Endometrium (tissue), 2 donors: Measurements from ENCODE around the gene NELL1.

Experiments
- FAIRE-seq: peaks from 2 replicates; lab custom pipeline; 2012; peaks lifted over from hg19 to GRCh38; lab: Jason Lieb, UNC
- donor health status: control.
- donor health status: control.

NELL1 gene

DNA sequence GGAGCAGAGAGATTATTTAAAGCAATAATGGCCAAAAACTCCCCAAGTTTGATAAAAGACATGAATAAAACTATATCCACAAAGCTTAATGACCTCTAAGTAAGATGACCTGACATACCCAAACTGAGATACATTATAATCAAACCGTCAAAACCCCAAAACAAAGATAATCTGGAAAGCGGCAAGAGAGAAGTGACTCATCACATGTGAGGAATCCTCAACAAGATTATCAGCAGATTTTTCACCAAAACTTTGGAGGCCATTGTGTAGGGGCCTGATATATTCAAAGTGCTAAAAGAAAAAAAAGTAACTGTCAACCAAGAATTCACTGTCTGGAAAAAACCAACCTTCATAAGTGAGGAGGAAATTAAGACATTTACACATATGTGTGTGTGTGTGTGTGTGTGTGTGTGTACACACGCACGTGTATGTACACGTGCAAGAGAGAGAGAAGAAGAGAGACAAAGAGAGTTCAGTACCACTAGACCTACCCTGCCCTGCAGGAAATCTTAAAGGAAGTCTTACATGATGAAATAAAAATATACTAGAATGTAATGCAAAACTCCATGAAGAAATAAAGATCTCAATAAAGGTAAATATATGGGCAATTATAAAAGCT lies 752.4 kb downstream of the NELL1 start:
- no peak for FAIRE-seq

DNA sequence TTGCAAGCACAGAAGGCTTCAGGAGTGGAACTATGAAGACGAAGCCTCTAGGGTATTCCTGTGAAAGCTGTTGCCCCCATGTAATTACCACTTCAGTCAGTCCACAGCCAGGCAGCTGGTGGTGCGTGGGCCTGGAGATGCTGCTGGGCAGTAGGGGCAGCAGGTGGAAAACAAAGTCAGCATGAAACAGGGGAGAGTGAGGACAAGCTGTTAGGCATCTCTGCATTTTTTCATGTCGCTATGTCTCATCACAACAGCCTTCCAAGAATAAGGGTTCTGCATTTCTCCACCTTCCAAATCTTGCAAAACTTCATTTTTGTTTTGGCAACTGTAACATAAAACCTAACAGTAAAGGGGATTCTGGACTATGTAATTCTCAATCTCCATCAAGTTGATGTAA lies 757.5 kb downstream of the NELL1 start:
- FAIRE-seq = no peak

DNA sequence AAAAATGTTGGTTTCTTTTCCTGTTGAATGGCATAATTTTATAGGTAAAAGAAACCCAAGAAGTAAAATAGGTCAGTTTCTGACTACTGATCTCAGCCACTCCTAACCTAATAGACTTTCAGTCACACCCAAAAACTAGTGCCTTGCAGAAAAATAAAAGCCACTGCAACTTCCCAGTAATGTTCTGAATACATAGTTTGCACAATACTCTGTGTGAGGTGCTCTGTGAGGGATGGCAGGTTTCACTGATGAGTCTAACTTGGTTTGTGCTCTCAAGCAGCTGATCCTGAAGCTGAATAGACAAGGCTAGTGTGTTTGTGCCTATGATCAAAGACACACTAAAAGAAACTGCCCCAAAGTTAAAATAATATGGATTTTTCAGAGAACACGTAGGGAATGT lies 758.3 kb downstream of the NELL1 start:
- no peak for FAIRE-seq

DNA sequence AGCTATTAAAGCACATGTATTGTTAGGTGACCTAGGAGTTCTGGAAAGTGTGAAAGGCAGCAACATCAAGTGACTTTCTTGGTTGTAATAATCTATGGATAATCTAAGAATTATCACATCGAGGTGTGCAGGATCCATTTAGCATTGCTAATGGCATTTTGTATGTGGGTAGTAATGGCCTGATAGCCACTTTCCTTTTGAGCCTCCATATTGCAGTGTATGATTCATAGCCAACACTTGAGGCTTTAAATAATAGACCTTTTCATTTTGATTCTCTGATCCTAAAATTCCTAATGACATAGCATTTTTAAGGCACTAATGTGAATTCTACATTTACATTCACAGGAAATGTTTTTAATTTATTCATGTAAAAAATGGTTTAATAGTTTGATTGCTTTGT lies 759.4 kb downstream of the NELL1 start:
- no peak for FAIRE-seq

DNA sequence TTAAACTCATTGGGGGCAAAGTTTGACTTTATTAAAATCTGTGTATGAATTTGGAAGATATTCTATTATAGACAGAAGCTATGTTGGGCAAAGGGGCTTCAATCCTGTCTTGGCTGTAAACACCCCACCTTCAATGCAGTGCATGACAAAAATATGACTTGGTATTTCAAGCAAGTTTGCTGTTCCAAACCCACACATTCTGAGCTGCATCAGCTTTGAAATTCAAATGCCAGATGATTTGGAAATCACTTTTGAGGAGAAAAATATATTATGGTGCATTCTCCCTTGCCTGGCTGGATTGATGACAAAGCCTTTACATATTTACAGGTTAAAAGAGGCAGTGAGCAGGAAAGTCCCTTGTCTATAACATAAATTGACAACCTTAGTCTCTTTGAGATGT lies 760.0 kb downstream of the NELL1 start:
- FAIRE-seq = no peak

DNA sequence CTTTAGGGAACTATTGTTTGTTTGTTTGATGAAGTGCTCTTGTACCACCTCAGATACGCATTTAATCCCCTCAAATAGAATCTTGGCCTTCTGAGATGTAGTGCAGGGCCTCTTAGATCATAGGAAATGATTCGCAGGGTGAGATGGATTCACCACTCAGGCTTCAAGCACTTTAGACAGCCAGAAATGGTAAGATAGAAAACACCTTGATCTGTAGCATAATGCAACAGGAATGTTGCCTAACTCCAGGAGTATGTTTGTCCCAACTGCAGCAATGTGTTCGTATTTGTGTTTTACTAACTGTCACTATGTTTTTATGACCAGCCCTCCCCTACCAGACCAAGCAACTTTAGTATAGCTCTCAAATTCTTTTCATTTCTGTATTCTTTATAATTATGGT lies 761.2 kb downstream of the NELL1 start:
- no peak for FAIRE-seq

DNA sequence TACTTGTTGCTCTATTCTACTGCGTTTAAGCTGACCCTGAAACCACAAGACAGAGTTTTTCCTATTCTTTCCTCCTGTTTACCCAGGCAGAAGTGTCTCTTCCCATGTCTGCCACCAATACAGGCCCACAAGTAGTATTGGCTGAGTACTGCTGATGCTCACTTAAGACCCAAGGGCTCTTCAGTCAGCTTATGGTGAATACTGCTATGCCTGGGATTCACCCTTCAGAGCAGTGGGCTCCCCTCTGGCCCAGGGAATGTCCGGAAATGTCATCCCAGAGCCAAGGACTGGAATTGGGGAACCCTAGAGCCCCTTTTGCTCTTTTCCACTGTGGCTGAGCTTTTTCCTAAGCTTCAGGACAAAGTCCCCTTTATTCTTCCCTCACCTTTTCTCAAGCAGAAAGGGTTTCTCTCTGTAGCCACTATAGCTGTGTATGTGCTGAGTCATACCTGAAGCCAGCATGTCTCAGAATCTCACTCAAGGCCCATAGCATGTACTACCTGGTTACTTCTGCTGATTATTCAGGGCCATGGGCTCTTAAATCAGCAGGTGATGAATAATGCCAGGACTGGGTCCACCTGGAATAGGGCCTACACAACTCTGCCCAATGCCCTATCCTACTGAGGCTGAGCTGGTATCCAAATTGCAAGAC lies 777.7 kb downstream of the NELL1 start:
- FAIRE-seq = no peak

DNA sequence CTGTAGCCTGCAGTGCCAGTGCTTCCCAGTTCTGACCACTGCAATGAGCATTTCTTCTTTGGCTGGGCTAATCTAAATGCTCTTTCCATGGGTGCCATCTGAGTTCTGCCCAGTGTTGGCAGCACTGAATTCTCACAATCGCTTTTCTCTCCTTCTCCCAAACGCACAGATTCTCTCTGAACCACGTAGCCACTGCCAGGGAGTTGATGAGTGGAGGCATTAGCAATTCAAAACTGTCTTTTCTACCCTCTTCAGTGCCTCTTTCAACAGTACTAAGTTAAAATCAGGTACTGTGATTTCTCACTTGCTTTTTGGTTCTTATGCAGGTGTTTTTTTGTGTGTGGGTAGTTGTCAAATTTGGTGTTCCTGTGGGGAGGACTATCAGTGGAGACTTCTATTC lies 778.5 kb downstream of the NELL1 start:
- FAIRE-seq = no peak

DNA sequence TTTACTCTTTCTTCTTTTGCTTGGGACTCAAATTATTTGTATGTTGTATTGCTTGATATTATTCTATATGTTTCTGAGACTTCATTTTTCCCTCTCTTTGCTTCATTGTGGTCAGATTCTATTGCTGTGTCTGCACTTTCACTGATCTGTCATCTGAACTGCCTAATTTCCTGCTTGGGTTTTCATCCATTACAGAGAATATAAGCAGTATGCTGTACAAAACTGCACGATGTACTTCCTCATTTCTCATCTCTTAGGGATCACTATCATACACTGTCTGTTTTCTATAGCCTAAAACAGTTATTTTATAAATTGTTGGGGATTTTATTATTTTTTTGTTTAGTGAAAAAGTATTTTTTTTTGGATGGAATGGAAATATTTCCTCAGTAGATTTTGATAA lies 786.8 kb downstream of the NELL1 start:
- FAIRE-seq = no peak

DNA sequence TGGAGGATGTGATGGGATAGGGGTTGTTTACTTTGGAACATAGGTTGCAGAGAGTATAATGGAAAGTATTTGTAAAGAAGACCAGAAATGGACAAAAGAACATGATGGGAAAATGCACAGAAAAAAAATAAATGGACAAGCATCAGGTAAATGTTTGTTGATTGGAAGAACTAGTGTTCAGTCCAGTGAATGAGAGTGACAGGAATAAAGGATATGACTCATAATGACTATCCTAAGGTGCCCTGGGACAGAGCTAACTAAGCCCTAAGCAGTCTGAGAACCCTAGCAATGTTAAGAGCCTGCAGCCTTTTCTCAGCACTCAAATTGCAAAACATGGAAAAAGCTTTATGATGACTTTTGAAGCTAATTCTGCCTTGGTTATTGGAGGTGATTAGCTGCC lies 790.7 kb downstream of the NELL1 start:
- FAIRE-seq = no peak

DNA sequence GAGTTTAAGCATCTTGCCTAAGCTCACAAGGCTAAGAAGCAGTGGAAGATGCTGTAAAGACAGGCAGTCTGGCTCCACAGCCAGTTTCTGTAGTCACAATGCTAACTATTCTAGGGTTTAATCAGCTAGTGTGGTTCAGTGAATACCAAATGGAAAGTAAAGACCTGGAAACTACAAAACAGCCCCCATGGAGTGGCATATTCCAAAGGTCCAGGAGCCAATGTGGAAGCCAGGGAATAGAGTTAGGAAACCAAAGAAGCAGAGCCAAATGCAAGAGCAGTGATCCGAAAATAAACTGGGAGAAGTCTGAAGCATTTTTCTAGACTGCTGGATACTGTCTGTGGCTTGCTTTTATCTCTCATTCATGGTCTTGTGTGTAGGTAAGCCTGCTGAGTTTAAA lies 792.3 kb downstream of the NELL1 start:
- no peak for FAIRE-seq

DNA sequence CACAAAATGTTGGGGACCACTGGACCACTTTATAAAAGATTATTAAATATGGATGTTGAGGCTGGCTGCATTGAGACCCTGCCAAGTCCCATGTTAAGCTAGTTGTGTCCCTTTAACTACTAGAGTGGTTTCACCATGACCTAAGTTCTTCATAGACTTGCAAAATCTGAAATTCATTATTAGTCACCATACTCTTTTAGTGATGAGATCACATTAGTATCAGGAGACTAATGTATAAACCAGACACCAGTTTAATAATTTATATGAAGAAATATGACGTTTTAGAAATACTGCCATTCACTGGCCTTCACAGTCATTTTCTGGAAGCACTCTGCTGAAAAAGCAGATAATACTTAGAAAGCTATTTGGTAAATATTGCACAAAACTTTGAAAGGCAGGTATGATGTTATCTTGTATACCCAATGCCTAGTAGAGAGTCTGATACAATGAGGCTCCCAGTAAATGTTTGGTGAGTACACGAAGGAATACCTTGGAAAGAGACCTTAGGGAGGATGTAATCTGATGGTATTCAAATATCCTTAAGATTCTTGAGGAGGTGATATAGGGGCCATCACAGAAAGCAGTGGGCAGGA lies 795.3 kb downstream of the NELL1 start:
- FAIRE-seq = no peak

DNA sequence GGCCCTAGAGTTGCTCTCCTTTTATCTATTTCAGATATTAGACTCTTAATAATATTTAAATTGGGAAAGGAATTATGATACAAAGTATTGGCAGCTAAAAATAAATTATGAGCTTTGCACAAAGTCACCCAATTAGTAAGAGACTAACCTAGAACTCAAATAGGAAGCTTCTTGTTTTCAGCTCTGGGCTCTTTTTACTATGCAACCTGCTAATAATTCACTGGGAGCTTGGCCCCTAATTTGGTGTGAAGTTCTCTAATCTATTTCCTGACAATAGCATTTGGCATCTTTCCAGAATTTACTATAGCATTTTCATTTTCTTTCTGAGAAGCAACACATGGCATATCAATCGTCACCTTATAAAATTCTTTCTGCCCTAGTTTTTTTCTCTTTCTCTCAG lies 795.8 kb downstream of the NELL1 start:
- no peak for FAIRE-seq

DNA sequence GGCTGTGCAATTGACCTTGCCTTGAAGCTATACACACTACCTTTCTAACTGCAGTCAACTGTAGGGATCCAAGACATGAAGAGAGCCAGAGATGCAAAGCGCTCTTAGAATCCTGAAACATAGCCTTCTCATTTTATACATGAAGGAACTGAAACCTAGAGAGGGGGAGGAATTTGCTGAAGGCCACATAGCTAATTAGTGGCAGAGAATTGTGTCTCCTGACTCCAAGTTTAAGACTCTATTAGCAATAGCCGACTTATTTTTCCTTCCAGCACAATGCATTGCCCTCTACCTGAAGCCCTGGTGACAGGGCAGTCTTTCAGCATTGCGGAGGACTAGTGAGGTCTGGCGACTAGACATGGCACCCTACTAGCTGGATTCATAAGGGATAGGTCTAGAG lies 796.5 kb downstream of the NELL1 start:
- FAIRE-seq = no peak

DNA sequence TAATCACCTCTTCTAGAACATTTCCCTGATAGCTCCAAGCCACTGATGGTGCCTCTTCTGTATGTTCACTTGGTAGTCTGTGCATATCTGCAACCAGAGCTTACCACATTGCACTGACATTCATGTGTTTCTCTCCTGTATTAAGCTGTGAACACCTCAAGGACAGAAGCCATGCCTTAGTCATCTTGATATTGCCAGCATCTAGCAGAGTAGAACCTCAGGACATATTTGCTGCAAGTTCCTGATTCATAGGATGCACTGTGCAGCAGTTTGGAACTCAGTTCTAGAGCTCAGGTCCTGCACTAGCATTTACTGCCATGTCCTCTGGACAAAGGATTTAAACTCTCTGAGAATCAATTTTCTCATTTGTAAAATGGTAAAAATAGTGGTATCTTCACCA lies 801.1 kb downstream of the NELL1 start:
- FAIRE-seq = no peak

DNA sequence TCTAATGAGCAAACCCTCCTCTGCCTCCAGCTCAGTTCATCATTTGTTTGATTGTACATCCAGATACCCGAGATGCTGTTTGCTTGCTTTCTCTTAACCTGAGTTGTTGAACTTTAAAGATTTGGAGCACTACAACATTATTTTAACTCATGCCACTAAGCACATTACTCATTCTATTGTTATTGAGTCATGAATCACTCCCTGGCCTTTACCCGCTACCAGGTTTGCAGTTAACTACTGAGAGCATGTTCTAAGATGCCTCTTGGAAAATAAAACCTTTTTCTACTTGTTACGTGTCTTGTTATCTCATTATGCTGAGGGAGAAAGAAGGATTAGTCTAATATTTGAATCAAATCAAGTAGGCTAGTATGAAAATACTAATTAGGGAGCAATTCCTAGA lies 802.9 kb downstream of the NELL1 start:
- FAIRE-seq = no peak

DNA sequence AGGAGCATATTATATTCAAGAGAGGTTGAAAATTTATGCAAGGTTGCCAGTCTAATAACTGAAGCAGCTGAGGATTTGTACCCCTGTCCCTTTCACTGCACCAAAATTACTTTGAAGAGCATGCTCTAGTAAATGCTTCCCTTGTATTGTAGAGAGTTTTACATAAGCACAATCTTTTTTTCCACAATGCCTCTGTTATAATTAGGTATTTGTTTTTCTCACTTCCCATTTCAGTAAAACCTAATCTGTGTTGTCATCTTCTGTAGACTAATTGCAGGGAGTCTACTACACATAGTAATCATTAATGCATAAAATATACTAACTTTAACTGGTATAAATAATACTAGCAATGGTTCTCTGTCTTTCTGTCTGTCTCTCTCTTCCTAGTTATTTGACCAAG lies 805.1 kb downstream of the NELL1 start:
- no peak for FAIRE-seq

DNA sequence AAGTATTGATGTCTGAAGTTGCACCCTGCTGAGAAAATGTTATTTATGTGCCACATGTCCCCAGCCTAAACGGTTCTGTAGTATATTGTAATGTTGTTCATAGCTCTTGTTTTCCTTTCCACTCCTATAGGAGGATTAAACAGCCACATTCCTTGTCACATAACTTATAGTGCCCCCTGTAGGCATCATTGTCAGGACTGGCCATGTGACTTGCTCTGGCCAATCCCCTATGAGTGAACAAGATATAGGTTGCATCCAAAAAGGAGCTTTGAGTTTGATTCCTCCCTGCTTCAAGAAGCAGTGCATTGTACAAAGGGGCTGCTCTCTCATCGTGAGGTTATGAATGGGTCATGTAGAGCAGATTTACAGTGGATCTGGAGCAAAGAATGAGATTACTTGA lies 805.9 kb downstream of the NELL1 start:
- no peak for FAIRE-seq

DNA sequence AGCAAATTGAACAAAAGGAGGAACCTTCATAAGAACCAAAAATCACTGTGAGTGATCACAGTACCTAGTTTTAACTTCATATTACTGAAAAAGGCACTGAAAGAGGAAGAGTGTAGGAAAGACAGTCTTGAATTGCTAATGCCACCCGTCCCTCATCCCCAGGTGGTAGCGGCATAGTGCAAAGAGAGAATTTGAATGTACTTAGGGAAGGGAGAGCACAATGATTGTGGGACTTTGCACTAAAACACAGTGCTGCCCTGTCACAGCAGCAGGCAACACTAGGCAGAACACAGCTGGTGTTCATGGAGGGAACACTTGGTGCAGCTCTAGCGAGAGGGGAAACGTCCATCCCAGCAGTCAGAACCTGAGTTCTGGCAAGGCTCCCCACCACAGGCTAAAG lies 807.2 kb downstream of the NELL1 start:
- no peak for FAIRE-seq

DNA sequence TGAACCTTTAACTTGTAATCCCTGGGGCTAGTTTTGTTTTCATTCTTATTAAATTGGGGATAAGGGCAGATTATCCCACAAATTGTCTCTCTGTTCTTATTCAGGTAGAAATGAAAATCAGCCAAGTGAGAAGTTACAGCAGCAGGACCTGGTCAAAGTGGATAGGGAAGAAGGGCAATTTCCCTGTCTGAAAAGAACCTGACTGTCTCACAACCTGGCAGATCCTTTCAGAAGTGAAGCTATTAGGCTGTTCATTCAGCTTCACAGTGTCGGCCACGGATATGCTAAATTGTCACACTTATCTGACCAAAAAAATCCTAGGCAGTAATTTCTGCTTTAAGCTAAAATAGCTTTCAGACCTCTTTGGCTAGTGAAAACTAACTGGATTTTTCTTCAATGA lies 810.9 kb downstream of the NELL1 start:
- no peak for FAIRE-seq

DNA sequence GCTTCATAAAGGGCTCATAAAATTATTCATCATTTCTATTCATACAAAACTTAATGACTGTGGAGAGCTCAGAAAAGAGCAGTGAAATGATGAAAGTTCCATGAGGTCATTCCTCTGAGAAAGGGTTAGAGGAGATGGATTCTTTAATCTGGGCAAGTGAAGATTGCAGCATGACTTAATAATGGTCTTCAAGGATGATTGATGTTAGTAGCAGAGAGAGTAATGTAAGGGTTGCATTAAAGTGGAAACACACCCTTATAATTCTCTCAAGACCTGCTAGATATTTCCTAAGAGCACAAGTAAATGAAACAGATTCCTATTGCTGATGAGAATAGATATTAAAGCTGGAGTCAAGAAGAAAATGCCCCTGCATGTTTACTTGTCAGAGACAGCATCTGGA lies 811.9 kb downstream of the NELL1 start:
- no peak for FAIRE-seq

DNA sequence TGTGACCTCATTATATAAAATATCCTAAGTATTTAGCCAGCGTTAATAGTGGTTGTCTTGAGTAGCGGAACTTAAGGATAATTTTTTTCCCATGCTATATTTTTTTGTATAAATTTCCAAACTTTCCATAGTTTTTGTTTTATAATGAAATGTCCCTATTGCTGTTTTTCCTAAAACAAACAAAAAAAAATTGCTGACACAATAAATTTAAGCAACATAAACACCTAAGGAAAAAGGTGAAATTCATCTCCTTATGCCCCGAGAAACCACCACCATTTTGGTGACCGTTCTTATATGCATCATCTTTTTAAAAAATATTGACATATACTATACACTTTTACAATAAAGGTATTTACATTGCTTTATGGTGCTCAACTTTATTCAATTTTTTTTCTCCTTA lies 814.7 kb downstream of the NELL1 start:
- FAIRE-seq = no peak

DNA sequence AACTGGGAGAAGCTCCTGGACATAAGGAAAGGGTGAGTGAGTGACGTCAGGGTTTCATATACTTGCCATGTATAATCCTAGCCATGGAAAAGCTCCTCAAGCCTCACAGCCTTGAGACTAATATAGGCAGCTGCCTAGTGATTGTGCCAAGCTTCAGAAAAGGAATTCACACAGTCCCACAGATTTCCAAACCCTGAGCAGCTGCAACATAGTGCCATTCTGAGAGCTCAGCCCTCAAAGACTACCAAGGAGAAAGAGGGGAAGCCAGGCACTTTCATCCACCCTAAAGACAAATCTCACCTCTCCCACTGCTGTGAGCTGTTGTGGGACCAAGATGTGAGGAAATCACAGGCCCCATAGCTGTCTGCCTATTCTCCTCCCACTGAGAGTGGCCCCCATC lies 815.6 kb downstream of the NELL1 start:
- FAIRE-seq = no peak

DNA sequence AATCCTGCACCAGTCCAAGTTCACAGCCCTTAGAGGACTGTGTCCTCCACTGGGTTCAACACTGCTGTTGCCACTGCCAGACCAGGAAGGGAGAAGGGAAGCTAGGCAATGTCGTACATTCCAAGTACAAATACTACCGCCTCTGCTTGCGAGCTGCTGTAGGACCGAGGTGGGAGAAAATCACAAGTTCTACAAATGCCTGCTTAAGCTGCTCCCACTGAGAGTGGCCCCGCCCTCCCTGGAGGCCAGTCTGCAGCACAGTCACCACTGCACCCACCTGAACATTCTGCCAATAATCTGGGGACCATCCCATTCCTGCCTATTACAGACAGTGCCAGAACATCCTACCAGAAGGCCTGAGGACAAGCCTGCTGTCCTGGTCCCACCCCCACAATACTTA lies 816.0 kb downstream of the NELL1 start:
- no peak for FAIRE-seq
